Fibroblast of peridontal ligament (primary cell): ENCODE measurements around the gene NEURL1.
A peak's percentile ranks its signal among the peaks of the same experiment; 100 is the strongest.
"Not testable (repeated sequence)": the region's sequence is repeated elsewhere in the genome, so short reads cannot be mapped to it uniquely, and the experiment has no call there.

ENCODE experiments used
- DNase-seq: peaks from one replicate; pipeline ENCODE4 v3.0.0-alpha.2; 2010; ENCODE audit errors: extremely low read depth

NEURL1 gene

DNA sequence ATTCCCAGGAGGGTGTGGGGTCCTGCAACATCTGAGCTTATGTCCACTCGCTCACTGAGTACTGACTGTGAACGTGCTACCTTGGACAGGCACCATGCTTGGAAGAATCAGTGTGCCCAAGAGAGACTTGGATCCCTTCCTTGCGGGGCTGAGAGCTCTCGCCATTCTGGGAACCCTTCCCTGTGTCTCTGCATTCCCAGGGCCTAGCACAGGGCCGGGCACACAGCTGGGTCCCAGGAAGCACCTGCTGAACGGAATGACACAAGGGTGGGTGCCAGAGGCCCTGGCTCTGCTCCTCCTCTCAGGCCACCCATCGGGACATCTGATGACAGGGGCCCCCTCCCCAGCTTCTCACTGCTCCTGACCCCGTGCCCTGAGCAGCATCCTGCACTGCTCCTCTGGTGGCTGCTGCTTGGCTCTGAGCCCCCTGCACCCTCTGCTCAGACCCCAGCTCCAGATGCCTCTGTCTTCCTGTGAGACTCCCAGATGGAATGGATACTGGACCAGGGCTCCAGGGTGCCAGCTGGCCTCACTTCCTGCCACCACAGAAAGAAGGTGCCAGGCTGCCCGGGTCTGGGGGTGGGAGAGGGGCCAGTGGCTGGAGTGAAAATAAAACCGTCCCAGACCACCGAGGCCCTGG lies 129.6 kb downstream of the NEURL1 start:
- DNase-seq = no peak

DNA sequence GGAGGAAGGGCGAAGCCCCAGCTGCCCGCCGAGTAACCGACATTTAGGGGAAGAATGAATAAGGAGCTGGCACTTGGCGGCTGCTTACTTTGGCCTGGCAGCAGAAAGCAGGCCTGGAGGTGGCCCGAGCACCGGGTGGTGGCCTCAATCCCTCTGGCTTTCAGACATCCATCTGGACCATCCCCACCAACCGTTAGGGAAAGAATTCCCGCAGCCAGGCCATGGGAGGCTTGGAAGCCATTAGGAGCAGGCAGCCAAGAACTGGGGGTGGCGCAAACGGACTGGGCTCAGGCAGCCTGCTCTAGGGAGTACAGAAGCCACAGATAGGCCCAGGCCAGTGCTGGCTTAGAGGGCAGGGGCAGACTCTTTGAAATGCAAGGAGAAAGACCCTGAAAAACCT lies 132.7 kb downstream of the NEURL1 start:
- no peak for DNase-seq

DNA sequence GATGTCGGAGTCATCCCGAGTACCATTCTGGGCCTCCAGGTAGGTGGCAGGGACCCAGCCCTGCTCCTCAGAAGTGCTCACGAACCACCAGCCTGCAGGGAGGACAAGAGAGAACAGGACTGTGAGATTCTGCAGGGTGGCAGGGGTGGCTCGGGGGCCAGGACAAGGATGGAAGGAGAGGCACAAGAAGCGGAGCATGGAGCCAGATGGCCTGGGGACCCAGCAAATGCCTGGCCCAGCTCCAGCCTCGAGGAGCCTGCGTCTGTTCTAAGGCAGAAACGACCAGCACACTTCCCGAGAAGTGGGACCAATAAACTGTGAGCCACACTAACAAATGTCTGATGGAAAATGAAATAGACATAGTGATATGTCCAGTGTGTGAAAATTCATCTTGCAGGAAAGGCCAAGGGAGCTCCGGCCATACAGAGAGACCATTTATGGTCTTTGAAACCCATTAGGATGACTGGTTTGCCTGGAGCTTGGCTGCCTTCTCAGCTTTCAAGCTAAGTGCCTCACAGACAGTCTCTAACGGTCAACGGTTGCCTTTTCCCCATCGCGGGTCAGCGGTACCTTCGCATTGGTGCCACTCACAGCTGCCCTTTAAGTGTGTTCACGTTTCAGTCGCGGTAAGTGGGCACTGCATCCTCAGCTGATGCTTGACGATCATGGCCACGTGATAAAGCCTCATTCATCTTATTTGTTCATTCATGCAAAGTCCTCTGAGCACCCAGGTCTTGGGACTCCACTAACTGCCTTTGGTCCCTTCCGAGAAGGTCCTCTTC lies 133.8 kb downstream of the NEURL1 start:
- DNase-seq = no peak

DNA sequence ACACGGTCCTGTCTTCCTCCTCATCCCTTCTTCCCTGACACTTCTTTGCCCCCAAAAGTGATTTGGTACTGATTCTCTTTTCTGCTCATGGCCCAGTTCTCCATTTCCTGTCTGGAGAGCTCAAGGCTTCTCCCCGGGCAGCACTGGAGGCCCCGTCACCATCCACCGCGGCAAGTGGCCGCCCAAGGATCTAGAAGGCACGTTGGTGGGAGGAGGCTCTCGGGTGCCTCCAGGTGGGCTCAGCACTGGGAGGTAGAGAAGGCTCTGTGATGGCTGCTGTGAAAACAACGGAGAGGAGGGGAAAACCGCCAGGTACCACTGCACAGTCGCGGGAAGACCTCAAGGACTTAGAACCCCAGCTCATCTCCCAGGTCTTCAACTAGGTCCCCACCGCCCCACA lies 134.4 kb downstream of the NEURL1 start:
- DNase-seq = no peak

DNA sequence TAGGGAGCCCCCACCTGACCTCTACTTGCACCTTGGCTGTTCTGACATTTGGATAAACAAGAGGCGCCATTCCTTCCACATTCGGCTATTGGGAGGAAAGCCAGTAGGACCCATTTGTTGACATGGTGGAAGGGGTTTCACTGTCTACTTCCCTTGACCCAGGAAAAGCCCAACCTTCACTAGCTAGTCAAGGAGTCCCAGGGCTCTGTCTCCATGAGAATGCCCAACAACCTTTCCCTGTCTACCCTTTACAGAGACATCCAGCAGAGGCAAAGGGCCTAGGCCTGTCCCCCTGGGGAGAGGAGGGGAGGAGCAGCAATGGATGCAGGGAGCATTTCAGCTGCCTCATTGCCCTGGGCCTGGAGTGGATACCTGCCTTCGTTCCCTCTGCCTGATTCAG lies 136.1 kb downstream of the NEURL1 start:
- DNase-seq = no peak

DNA sequence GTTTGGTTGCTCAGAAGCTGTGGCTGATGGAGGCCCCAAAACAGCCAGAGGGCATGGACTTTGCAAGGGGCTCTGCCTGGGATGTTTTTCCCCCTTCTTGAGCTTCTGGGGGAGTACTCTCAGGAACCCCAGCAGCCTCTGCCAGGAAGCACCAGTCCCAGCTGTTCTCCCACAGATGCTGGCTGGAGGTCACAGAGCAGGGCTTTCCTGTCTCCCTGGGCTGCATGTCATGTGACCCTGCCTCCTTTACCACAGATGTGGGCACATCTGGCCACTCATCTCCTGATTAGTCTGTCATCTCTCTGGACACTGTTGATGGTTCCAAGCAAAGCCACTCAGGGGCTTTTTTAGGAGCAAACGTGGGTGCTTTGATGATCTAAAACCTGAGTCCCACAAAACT lies 136.7 kb downstream of the NEURL1 start:
- DNase-seq = no peak

DNA sequence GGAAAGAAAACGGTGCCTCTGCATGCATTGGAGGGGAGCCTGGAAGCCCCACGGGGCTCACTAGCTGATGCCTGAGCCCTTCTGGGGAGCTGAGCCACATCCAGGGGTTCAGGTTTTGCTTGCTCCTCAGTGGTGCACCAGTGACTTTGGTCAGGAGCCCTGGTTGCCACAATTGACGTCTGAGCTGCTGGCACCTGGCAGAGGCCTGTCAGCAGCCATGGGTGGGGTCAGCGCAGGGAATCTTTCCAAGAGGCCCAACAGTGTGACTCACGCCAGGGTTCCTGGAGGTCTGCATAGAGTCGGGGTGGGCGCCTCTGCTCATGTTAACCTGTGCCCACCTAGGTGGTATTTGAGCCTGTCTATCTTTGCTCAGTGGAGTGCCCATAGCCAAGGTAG lies 138.7 kb downstream of the NEURL1 start:
- DNase-seq = no peak

DNA sequence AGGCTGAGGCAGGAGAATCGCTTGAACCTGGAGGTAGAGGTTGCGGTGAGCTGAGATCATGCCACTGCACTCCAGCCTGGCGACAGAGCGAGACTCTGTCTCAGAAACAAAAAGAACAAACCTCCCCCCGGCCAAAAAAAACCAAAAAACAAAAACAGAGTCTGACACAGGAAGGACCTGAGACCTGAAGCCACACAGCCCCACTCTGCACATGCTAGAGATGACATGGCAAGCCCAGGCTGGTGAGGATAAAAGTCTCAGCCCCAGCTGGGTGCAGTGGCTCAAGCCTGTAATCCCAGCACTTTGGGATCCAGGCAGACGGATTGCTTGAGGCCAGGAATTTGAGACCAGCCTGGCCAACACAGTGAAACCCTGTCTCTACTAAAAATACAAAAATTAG lies 139.4 kb downstream of the NEURL1 start:
- DNase-seq = not testable (repeated sequence)

DNA sequence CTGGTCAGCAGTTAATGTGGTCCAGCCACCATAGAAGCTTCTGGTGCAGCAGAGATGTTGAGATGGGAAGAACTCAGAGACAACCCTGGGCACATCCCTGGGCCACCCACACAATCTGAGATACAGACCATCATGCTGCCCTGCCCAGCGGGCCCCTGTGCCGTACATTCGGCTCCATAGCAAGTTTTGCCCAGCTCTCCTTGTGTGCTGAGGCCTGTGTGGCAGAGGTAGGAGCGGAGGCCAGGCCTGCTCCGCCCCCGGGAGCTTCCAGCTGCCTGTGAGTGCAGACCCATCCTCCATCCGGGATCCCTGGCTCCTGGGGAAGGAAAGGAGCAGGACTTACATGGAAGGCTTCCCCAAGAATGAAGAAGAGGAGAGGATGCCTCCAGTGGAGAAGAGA lies 140.3 kb downstream of the NEURL1 start:
- DNase-seq = no peak

DNA sequence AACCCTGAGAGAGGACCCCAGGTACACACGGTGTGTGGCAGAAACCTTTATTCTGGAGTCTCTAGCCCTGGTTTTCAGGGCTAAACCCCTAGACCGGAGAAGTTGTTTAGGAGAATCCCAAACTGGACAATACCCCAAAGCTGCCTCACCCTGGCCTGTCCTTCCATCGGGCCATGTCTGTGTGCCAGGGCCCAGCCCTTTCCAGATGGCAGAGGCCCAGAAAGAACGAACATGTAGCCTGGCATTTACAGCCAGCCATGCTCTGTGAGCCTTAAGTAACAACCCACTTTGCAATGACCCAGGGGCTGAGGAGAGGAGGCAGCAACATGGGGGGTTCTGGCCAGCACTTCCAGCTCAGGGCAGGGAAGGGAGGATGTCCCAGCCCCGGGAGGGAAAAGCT lies 142.1 kb downstream of the NEURL1 start:
- no peak for DNase-seq

DNA sequence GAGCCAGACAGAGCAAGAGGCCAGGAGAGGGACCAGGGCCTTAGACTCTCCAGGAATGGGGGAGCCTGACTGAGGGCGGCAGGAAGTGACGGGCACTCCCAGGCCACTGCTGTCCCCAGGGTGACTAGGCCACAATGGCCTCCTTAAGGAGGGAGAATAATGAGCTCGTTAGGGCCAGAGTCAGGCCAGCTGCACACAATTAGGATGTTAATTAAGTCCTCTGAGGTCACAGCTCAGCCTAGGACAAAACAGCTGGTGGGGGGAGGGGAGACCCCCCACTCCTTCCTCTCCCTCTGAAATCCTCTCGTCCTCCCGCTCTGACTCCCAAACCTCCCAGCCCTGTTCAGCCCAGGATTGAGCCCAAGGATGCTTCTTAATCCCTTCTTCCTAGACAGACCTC lies 143.0 kb downstream of the NEURL1 start:
- no peak for DNase-seq

DNA sequence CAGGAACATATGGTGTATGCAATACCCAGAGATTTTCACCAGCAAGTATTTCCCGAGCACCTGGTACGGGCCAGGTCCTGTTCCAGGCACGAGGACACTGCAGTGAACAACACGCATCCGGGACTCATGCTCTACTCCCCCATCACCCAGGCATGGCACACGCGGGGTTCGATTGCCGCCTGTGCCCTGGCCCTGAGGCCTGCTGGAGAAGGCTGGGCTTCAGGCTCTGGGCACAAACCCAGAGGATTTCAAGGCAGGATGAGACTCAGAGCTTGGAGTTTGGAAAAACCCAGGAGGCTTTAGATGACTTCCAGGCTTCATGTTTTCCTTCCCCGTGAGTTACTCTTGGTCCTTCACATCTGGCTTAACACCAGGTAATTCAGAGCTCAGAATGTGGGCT lies 143.5 kb downstream of the NEURL1 start:
- no peak for DNase-seq

DNA sequence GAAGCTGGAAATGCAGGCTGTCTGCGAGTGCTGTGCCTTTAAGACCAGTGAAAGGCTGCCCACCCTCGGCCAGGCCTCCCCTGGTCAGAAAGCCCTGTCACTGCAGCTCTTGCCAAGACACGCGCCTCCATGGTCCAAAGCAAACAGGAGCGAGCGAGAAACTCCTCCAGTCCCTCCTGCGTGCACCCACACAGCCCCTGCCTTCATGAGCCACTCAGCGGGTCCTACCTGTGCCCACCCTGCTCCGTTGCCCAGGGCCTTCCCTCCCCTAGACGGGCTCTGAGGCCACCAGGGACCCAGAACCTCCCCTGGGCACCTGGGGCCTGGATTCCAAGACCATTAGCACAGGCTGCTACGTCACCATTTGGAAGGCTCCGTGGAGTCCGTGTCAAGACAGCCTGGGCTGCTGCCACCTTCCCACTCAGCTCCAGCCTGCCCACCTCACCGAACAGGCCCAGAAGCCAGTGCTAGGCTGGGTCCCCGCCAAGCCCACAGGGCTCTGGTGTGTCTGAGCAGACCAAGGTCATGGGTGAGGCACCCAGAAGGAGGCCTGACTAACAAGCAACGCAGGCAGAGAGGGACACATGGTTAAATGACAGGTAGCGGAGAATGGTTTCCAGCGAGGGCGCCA lies 144.5 kb downstream of the NEURL1 start:
- DNase-seq = peak; percentile 29

DNA sequence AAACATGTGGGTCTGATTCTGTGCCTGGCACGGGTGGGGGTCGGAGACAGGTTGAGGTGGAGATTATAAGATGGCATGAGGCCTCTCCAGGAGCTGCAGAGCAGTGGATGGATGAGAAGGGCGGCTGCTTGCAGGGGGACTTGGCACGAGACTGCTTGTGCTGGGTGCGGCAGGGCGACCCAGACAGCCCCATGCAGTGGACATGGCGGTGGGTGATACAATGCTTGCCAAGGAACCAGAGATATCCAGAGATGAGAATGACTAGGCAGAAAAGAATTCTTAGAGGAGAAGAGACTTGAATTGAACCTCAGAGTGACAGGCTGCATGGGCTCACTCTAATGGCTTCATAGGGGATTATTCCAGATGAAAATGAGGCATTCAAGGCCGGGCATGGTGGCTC lies 145.4 kb downstream of the NEURL1 start:
- DNase-seq = no peak

DNA sequence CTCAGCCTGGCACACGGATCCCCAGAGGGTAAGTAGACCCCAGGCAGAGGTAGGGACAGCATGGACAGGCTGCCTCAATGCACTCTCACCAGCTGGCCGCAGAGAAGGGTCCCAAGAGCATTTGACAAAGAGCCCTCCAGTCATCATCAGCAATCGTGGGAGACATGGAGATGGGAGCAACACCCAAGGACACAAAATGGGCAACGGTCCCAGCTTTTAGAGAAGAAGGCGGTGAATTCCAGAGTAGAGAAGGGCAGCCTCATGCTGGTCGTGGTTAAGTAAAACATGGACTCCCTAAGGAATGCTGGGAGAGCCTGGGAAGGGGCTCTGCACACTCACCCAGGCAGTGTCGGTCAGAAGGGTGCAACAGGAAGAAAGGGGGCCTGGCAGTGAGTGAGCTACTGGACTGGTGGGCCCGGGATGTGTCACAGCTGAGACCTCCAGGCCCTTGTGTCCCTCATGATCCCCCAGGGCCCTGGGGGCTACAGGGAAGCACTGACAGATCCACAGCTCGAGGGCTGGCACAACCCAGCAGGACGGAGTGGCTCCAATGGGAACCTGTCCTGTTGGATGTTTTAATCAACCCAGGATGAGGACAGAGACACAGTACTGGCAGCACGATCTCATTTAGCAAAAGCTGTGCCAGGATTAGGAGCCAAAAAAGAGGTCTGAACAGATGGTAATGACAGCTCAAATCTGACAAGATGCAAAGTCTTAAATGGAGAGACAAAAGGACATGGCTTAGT lies 147.1 kb downstream of the NEURL1 start:
- peak; percentile 49 for DNase-seq

DNA sequence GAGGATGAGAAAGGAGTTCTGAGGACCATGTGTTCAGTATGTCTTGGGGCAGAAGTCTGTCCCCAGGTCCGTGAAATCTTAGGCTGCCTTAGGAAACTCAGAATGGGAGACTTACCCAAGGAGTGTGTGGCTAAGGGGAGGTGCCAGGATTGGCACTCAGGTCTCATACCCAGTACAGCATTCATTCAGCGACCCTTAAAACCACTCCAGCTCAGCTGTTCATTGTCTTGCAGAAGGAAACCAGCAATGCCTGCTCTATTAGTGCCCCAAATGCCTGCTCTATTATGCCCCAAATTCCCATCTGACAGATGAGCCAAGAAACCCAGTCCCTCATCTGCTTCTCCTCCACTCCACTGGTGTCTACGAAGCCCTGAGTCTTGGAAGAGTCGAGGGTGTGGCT lies 147.8 kb downstream of the NEURL1 start:
- no peak for DNase-seq
